ENCODE data around the gene PVRIG.
A peak's percentile ranks its signal among the peaks of the same experiment; 100 is the strongest.
"Not testable (repeated sequence)": the region's sequence is repeated elsewhere in the genome, so short reads cannot be mapped to it uniquely, and the experiment has no call there.

Gene PVRIG

GRCh38 chr7:100212631-100213286 lies 7.0 kb upstream of the PVRIG start:
- Histone ChIP-seq H3K79me2 (ENCODE audit: insufficient read depth, low read depth) (no peaks in the 10 kb centered on the region), H3K36me3 (ENCODE audit: insufficient read depth) (no peaks in the 10 kb centered on the region), H4K20me1 (ENCODE audit: insufficient read depth) (peaks cover 6% of the 10 kb centered on the region; the same call in 1 of the 2 replicates), H3K4me1 (ENCODE audit: low read depth, poor library complexity, severe bottlenecking) (peaks cover 35% of the 10 kb centered on the region), H3K4me2 (no peak overlapping the region), H3K4me3 (IDR thresholded peaks at IDR 0.05; ENCODE audit: insufficient read depth, low read depth, low read length) (no peak overlapping the region), H3K27ac (no peak overlapping the region), H3K9ac (no peak overlapping the region), H3K27me3 (ENCODE audit: insufficient read depth, low read depth) (peaks cover 69% of the 10 kb centered on the region), H2AFZ (ENCODE audit: low read depth) (no peak overlapping the region)
- TF ChIP-seq CTCF (conservative IDR thresholded peaks at IDR 0.05; ENCODE audit: low read depth, low read length): no peak

GRCh38 chr7:100213672-100214071 lies 6.1 kb upstream of the PVRIG start:
- Histone ChIP-seq H3K27ac (no peak overlapping the region), H3K4me2 (no peak overlapping the region), H2AFZ (ENCODE audit: low read depth) (no peak overlapping the region), H3K4me1 (ENCODE audit: low read depth, poor library complexity, severe bottlenecking) (peaks cover 26% of the 10 kb centered on the region), H3K79me2 (ENCODE audit: insufficient read depth, low read depth) (no peaks in the 10 kb centered on the region), H3K27me3 (ENCODE audit: insufficient read depth, low read depth) (peaks cover 59% of the 10 kb centered on the region), H4K20me1 (ENCODE audit: insufficient read depth) (no peaks in the 10 kb centered on the region; the same call in 1 of the 2 replicates), H3K4me3 (IDR thresholded peaks at IDR 0.05; ENCODE audit: insufficient read depth, low read depth, low read length) (no peak overlapping the region), H3K36me3 (ENCODE audit: insufficient read depth) (no peaks in the 10 kb centered on the region), H3K9ac (no peak overlapping the region)
- TF ChIP-seq CTCF (conservative IDR thresholded peaks at IDR 0.05; ENCODE audit: low read depth, low read length): no peak

- not testable (repeated sequence) for H3K27ac ChIP-seq; H2AFZ ChIP-seq (ENCODE audit: low read depth); H3K79me2 ChIP-seq (ENCODE audit: insufficient read depth, low read depth); H3K4me3 ChIP-seq (IDR thresholded peaks at IDR 0.05; ENCODE audit: insufficient read depth, low read depth, low read length); H4K20me1 ChIP-seq (ENCODE audit: insufficient read depth); H3K4me2 ChIP-seq; H3K9ac ChIP-seq; H3K36me3 ChIP-seq (ENCODE audit: insufficient read depth)
- Histone ChIP-seq H3K27me3 (ENCODE audit: insufficient read depth, low read depth) (peaks cover 56% of the 10 kb centered on the region), H3K4me1 (ENCODE audit: low read depth, poor library complexity, severe bottlenecking) (peaks cover 23% of the 10 kb centered on the region)
These were observed 5.4 kb upstream of the PVRIG start for GRCh38 chr7:100214356-100214755.

- TF ChIP-seq CTCF (conservative IDR thresholded peaks at IDR 0.05; ENCODE audit: low read depth, low read length): no peak
- Histone ChIP-seq H3K9ac (no peak overlapping the region), H3K27me3 (ENCODE audit: insufficient read depth, low read depth) (peaks cover 41% of the 10 kb centered on the region), H3K4me2 (no peak overlapping the region), H3K27ac (no peak overlapping the region), H3K4me1 (ENCODE audit: low read depth, poor library complexity, severe bottlenecking) (peaks cover 29% of the 10 kb centered on the region), H3K4me3 (IDR thresholded peaks at IDR 0.05; ENCODE audit: insufficient read depth, low read depth, low read length) (no peak overlapping the region), H3K36me3 (ENCODE audit: insufficient read depth) (no peaks in the 10 kb centered on the region), H3K79me2 (ENCODE audit: insufficient read depth, low read depth) (no peaks in the 10 kb centered on the region), H4K20me1 (ENCODE audit: insufficient read depth) (no peaks in the 10 kb centered on the region; the same call in 1 of the 2 replicates), H2AFZ (ENCODE audit: low read depth) (no peak overlapping the region)
These were observed 3.9 kb upstream of the PVRIG start for GRCh38 chr7:100215895-100216294.

GRCh38 chr7:100217934-100218333 lies 1.8 kb upstream of the PVRIG start:
- Histone ChIP-seq H3K27me3 (ENCODE audit: insufficient read depth, low read depth) (peaks cover 22% of the 10 kb centered on the region; the same call in 1 of the 2 replicates), H3K4me1 (ENCODE audit: low read depth, poor library complexity, severe bottlenecking) (peaks cover 47% of the 10 kb centered on the region)
- not testable (repeated sequence) for H2AFZ ChIP-seq (ENCODE audit: low read depth); H3K9ac ChIP-seq; H3K27ac ChIP-seq; H4K20me1 ChIP-seq (ENCODE audit: insufficient read depth); H3K4me3 ChIP-seq (IDR thresholded peaks at IDR 0.05; ENCODE audit: insufficient read depth, low read depth, low read length); H3K36me3 ChIP-seq (ENCODE audit: insufficient read depth); H3K79me2 ChIP-seq (ENCODE audit: insufficient read depth, low read depth); H3K4me2 ChIP-seq
- TF ChIP-seq CTCF (conservative IDR thresholded peaks at IDR 0.05; ENCODE audit: low read depth, low read length): peak; percentile 13; the same call in 1 of the 2 replicates

Measured in KMS-11 (cell line).